HG03175 (cell line): ENCODE data around the gene EIF3B.
"Not testable (repeated sequence)": the region's sequence is repeated elsewhere in the genome, so short reads cannot be mapped to it uniquely, and the experiment has no call there.

Source experiments
- ATAC-seq: cut with Tn5 transposase; IDR thresholded peaks from one replicate; pipeline ENCODE4 v1.9.1; 2021; ENCODE audit warnings: mild to moderate bottlenecking, moderate library complexity; ENCODE audit not compliant: unreplicated experiment

The EIF3B gene

GRCh38 chr7:2376351-2377154, 21.9 kb downstream of the EIF3B start:
- ATAC-seq: no peak

DNA sequence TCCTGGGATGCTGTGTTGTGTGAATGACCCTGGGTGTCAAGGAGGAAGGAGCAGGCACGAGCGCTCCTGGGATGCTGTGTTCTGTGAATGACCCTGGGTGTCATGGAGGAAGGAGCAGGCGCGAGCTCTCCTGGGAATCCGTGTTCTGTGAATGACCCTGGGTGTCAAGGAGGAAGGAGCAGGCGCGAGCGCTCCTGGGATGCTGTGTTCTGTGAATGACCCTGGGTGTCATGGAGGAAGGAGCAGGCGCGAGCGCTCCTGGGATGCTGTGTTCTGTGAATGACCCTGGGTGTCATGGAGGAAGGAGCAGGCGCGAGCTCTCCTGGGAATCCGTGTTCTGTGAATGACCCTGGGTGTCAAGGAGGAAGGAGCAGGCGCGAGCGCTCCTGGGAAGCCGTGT, 22.9 kb downstream of the EIF3B start:
- not testable (repeated sequence) for ATAC-seq

DNA sequence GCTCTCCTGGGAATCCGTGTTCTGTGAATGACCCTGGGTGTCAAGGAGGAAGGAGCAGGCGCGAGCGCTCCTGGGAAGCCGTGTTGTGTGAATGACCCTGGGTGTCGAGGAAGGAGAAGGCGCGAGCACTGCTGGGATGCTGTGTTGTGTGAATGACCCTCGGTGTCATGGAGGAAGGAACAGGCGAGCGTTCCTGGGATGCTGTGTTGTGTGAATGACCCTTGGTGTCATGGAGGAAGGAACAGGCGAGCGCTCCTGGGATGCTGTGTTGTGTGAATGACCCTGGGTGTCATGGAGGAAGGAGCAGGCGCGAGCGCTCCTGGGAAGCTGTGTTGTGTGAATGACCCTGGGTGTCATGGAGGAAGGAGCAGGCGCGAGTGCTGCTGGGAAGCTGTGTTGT, 23.5 kb downstream of the EIF3B start:
- not testable (repeated sequence) for ATAC-seq

DNA sequence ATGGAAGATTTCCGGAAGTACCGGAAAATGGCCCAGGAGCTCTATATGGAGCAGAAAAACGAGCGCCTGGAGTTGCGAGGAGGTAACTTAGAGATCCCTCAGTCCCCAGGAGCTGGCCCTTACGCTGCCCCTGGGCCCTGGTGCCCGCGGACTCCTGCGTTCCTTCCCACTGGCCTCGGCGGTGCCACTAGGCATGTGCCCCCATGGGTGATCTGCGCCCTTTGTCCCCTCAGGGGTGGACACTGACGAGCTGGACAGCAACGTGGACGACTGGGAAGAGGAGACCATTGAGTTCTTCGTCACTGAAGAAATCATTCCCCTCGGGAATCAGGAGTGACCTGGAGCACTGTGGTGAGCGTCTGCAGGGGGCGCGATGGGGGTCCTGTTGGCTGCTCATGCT, 24.5 kb downstream of the EIF3B start:
- no peak for ATAC-seq

GRCh38 chr7:2379821-2380450, 25.3 kb downstream of the EIF3B start:
- no peak for ATAC-seq

DNA sequence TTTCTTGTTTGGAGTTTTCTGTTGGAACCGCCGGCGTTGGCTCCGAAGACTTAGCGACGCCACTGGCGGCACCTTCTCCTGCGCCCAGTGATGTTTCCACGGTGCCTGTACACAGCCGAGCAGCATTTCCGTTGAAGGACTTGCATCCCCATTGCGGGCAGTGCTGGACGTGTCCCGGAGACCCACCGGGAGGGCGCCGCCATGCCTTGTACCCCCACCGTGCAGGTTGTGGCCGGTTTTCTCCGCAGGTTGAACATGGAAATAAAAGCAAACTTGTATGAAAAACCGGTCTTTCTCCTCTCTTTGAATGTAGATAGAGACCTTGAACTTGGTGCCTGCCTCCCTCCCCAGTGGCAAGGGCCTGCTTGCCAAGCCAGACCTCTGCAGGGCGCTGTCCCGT, 25.8 kb downstream of the EIF3B start:
- ATAC-seq: no peak

- no peak for ATAC-seq
These were observed 26.6 kb downstream of the EIF3B start for GRCh38 chr7:2381227-2381626.

DNA sequence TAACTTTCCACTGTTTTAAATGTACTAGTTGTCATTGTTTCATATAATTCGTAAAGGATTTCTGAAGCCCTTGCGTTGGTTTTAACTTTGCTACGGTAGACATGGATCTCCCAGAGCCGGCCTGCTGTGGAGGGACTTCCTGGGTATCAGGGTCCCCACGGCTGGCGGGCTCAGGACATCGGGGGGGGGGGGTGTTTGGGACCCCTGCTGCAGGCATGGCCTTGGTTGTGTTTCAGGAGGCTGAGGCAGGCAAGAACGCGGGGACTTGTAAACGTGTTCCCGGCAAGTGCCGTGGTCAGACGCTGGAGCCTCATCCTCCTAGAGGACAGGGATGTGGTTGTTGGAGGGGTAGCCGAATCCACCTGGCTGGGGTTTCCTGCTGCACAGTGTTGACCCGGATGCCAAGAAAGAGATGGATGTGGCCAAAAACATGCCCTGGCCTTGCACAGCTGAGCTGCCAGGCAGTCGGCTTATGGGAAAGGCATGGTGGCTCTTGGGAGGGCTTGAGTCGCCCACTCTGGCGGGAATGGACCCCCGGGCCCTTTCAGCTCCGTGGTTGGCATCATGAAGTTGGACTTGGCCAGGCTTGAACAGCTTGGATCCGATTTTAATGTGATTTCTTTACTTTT, 27.4 kb downstream of the EIF3B start:
- no peak for ATAC-seq

DNA sequence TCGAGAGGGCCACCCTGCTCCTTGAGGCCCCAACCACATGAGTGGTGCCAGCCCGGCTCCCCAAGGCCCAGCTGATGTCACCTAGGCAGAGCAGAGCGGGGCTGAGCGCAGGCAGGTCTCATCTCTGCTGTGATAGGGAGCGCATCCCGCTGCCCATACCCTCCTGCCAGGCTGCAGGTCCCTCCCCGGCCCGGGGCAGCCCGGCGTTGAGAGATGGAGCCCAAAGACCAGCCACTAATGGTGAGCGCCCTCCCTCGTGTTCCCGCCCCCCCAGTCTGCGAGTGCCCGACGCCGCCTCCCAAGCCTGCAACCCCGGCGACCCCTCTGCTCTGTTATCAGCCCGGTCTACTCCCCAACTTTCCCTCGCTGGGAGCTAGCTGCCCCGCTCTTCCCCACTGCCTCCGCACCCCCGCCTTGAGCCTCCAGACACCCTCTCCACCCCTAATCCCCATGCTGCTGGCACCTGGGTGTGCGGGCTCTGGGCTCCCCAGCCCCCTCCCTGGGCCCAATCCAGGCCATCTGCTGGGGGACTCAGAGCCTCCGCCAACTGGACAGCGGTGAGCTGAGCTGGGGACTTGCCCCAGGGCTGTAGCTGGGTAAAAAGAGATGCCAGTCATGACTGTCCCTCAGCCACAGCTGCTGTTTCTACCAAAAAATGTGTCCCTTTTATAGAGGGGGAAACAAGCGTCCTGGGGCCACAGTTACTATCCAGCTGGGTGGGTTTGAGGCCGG, 29.1 kb downstream of the EIF3B start:
- ATAC-seq: no peak

GRCh38 chr7:2384354-2385243, 30.0 kb downstream of the EIF3B start:
- ATAC-seq: no peak

GRCh38 chr7:2386122-2386521, 31.5 kb downstream of the EIF3B start:
- ATAC-seq: not testable (repeated sequence)

GRCh38 chr7:2386964-2387669, 32.5 kb downstream of the EIF3B start:
- no peak for ATAC-seq

- ATAC-seq: no peak
These were observed 33.4 kb downstream of the EIF3B start for GRCh38 chr7:2387897-2388636.

DNA sequence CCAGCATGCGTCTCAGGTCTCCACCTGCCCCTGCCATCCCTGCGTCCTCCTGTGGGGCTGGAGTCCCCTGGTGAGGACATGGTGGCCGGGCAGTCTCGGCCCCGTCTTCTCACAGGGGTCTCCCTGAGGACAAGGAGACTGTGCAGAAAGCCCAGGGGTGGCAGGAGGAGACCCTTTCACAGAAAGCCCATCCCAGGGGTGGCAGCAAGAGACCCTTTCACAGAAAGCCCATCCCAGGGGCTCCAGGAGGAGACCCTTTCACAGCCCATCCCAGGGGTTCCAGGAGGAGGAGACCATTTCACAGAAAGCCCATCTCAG, 34.0 kb downstream of the EIF3B start:
- ATAC-seq: no peak

DNA sequence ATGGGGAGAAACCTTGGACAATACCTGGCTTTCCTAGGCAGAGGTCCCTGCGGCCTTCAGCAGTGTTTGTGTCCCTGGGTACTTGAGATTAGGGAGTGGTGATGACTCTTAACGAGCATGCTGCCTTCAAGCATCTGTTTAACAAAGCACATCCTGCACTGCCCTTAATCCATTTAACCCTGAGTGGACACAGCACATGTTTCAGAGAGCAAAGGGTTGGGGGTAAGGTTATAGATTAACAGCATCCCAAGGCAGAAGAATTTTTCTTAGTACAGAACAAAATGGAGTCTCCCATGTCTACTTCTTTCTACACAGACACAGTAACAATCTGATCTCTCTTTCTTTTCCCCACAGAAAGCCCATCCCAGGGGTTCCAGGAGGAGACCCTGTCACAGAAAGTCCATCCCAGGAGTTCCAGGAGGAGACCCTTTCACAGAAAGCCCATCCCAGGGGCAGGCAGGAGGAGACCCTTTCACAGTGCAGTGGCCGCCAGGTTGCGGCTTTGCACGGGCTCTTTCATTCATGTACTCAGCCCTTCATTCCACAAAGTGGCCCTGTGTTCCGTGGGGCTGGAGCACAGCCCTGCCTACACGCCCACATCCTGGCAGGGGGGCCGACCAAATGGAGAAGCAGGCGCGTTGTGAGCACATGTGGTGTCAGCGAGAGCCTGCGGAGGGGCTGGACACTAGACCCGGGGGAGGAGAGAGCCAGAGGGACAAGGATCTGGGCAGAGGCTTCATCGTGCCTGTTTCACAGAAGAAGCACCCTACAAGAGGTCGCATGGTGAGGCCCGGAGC, 35.6 kb downstream of the EIF3B start:
- ATAC-seq: not testable (repeated sequence)

DNA sequence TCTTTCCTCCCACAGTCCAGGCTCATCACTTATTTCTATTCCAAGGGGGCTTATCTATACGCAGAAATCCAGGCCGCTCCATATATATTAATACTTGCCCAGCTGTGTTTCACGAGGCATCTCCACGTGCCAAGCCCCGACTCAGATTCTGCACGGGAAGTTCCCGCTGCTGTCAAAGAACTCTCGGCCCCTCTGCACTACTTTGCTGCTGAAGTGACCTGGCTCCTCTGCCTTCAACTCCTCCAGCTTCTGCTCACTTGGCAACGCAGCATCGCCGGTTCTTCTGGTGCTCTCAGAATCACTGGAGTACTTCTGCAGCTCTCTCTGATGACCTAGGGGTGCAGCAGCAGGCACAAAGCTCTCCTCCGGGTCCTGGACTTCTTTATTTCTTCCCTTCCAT, 39.1 kb downstream of the EIF3B start:
- no peak for ATAC-seq

DNA sequence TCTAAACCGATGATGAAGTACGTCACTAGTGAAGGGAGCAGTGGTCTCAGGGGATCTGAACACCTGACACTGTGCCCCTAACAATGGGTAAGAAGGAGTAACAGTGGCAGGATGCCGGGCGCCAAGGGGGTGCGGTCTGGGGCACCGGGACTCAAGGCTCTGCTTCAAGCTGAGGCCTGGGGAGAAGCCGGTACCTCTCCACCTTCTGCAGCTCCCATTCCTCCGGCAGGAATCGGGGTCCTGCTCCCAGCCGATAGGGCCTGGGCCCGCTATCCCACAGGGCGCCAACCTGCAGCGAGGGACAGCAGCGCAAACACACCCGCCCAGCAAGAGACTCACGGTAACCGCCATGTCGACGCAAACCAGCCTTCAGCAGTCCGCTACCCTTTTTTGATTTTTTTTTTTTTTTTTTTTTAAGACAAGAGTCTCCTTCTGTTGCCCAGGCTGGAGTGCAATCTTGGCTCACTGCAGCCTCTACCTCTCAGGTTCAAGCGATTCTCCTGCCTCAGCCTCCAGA, 40.0 kb downstream of the EIF3B start:
- ATAC-seq: no peak

DNA sequence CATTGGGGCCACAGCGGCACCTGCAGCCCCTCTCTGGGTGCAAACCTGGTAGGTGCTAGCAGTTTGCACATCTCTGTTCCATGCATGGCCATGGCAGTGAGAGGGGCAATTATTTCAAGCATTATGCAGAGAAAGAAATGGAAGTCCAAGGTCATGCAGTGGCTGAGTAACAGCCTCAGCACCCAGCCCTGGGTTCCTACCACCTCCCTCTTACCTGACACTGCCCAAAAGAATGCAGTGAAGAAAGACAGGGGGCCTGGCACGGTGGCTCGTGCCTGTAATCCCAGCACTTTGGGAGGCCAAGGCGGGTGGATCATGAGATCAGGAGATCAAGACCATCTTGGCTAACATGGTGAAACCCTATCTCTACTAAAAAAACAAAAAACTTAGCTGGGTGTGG, 43.9 kb downstream of the EIF3B start:
- no peak for ATAC-seq
